G401 (cell line): Measurements from ENCODE around the gene WAC. TPM values are rescaled to one million over a fixed set of nuclear protein-coding genes. Genes with fewer than 3 reads are reported as not detected.
A peak's percentile ranks its signal among the peaks of the same experiment; 100 is the strongest.
"Not testable (repeated sequence)": the region's sequence is repeated elsewhere in the genome, so short reads cannot be mapped to it uniquely, and the experiment has no call there.

Experiments
- DNase-seq: peaks from one replicate; pipeline ENCODE4 v3.0.0-alpha.2; 2015; ENCODE audit warnings: low spot score
- in situ Hi-C: cut with HindIII; loops from 2 replicates; pipeline ENCODE4 v1.10.0; 2016; ENCODE audit warnings: low sequenced_read_pairs, mixed read lengths
- total RNA-seq: library from RNA; depleted of rRNA; stranded (reverse); fragments of >200 nt; shearing (Covaris generic); gene quantifications from 2 replicates; pipeline ENCODE4 v1.2.3, GENCODE V29; 2014

WAC gene
- total RNA-seq, 1 experiment from 2014 or later: 56.5 TPM

GRCh38 chr10:28593811-28594210 is 60.9 kb downstream of the WAC start:
- in situ Hi-C loops: loop anchor here (25.0 kb wide), 1 partner anchor 157 kb away; no protein-coding TSS in a partner anchor
- no peak for DNase-seq

GRCh38 chr10:28594406-28594805 is 61.5 kb downstream of the WAC start:
- DNase-seq: no peak
- in situ Hi-C loops: loop anchor here (25.0 kb wide), 1 partner anchor 157 kb away; no protein-coding TSS in a partner anchor

- in situ Hi-C loops: loop anchor here (25.0 kb wide), 1 partner anchor 158 kb away; no protein-coding TSS in a partner anchor
- peak; percentile 48 for DNase-seq
Measured at GRCh38 chr10:28595613-28596012, 62.7 kb downstream of the WAC start.

- no peak for DNase-seq
- in situ Hi-C loops: no loop called here
Measured at GRCh38 chr10:28600056-28600455, 67.1 kb downstream of the WAC start.

GRCh38 chr10:28601012-28601411 is 68.1 kb downstream of the WAC start:
- in situ Hi-C loops: no loop called here
- no peak for DNase-seq

GRCh38 chr10:28604567-28605536 is 71.9 kb downstream of the WAC start:
- DNase-seq: no peak
- in situ Hi-C loops: no loop called here

- DNase-seq: no peak
- in situ Hi-C loops: no loop called here
Measured at GRCh38 chr10:28606568-28606967, 73.7 kb downstream of the WAC start.

- DNase-seq, in situ Hi-C loops: not testable (repeated sequence)
Measured at GRCh38 chr10:28609636-28610035, 76.7 kb downstream of the WAC start.

- in situ Hi-C loops: no loop called here
- no peak for DNase-seq
Measured at GRCh38 chr10:28612877-28613276, 80.0 kb downstream of the WAC start.

GRCh38 chr10:28616514-28616913 is 83.6 kb downstream of the WAC start:
- in situ Hi-C loops: no loop called here
- DNase-seq: no peak

- in situ Hi-C loops: no loop called here
- no peak for DNase-seq
Measured at GRCh38 chr10:28619455-28619854, 86.5 kb downstream of the WAC start.

GRCh38 chr10:28620251-28620650 is 87.3 kb downstream of the WAC start:
- in situ Hi-C loops: no loop called here
- DNase-seq: no peak

GRCh38 chr10:28623483-28623882 is 90.6 kb downstream of the WAC start:
- no peak for DNase-seq
- in situ Hi-C loops: no loop called here

GRCh38 chr10:28624351-28624750 is 91.4 kb downstream of the WAC start:
- in situ Hi-C loops: no loop called here
- no peak for DNase-seq

GRCh38 chr10:28627102-28627501 is 94.2 kb downstream of the WAC start:
- no peak for DNase-seq
- in situ Hi-C loops: no loop called here

- in situ Hi-C loops: no loop called here
- peak; percentile 74 for DNase-seq
Measured at GRCh38 chr10:28628184-28628893, 95.4 kb downstream of the WAC start.

- DNase-seq: no peak
- in situ Hi-C loops: no loop called here
Measured at GRCh38 chr10:28631896-28632583, 99.1 kb downstream of the WAC start.

- no peak for DNase-seq
- in situ Hi-C loops: no loop called here
Measured at GRCh38 chr10:28632584-28632945, 99.6 kb downstream of the WAC start.

- no peak for DNase-seq
- in situ Hi-C loops: no loop called here
Measured at GRCh38 chr10:28633750-28634149, 100.8 kb downstream of the WAC start.

- DNase-seq: no peak
- in situ Hi-C loops: no loop called here
Measured at GRCh38 chr10:28637346-28637745, 104.4 kb downstream of the WAC start.
